Duodenal mucosa (tissue), 2 donors: ENCODE results near the gene MAPK8IP1.
A peak's percentile ranks its signal among the peaks of the same experiment; 100 is the strongest.

Experiments used
- H3K27ac ChIP-seq: one replicate; pipeline ENCODE4 v1.7.0; 2013; ENCODE audit warnings: low read depth, low read length
- H3K27me3 ChIP-seq, 2 donors: one replicate each; pipeline ENCODE4 v1.7.0; 2013; ENCODE audit warnings: low read length in 2 of 2, control low read depth in 1 of 2; ENCODE audit not compliant: insufficient read depth in 2 of 2, control insufficient read depth in 1 of 2
- H3K36me3 ChIP-seq, 2 donors: one replicate each; pipeline ENCODE4 v1.7.0; 2013; ENCODE audit warnings: low read length in 2 of 2, control low read depth in 1 of 2; ENCODE audit not compliant: insufficient read depth in 2 of 2, control insufficient read depth in 1 of 2
- H3K4me1 ChIP-seq, 2 donors: one replicate each; pipeline ENCODE4 v1.7.0; 2013; ENCODE audit warnings: low read length in 2 of 2, control low read depth in 1 of 2; ENCODE audit not compliant: insufficient read depth in 2 of 2, control insufficient read depth in 1 of 2
- H3K4me3 ChIP-seq, 2 donors: one replicate each; pipeline ENCODE4 v1.7.0; 2013; ENCODE audit warnings: low read length in 2 of 2, low read depth in 1 of 2
- H3K9ac ChIP-seq, 2 donors: one replicate each; pipeline ENCODE4 v1.7.0; 2013; ENCODE audit warnings: low read length in 2 of 2, low read depth in 1 of 2
- H3K9me3 ChIP-seq, 2 donors: one replicate each; pipeline ENCODE4 v1.7.0; 2013; ENCODE audit warnings: low read length in 2 of 2, control low read depth in 1 of 2; ENCODE audit not compliant: control insufficient read depth in 1 of 2

Gene MAPK8IP1

GRCh38 chr11:45926001-45926401 is 40.5 kb downstream of the MAPK8IP1 start:
- Histone ChIP-seq H3K36me3 (no peaks in the 10 kb centered on the region), H3K27me3 (peaks cover 7 to 10% of the 10 kb centered on the region in 2 donors), H3K4me3 (no peak overlapping the region), H3K9ac (no peak overlapping the region), H3K4me1 (peaks cover 12 to 25% of the 10 kb centered on the region in 2 donors), H3K27ac (no peak overlapping the region), H3K9me3 (no peaks in the 10 kb centered on the region)

- no peak overlapping the region for H3K27ac ChIP-seq
These were observed 41.3 kb downstream of the MAPK8IP1 start for GRCh38 chr11:45926536-45927331.

DNA sequence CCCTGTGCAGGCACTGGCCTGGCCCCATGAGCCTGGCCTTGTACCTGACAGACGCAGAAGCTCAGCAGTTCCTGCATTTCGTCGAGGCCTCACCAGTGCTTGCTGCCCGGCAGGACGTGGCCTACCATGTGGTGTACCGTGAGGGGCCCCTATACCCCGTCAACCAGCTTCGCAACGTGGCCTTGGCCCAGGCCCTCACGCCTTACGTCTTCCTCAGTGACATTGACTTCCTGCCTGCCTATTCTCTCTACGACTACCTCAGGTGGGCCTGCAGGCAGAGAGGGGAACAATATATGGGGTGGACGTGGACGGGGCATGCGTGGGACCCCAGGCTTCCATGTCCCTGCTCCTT is 41.9 kb downstream of the MAPK8IP1 start:
- H3K27me3 ChIP-seq: peaks cover 7 to 10% of the 10 kb centered on the region in 2 donors
- no peak overlapping the region for H3K4me3 ChIP-seq
- peaks cover 0 to 9% of the 10 kb centered on the region in 2 donors for H3K36me3 ChIP-seq
- H3K9ac ChIP-seq: no peak overlapping the region
- no peaks in the 10 kb centered on the region for H3K9me3 ChIP-seq
- peaks cover 12 to 19% of the 10 kb centered on the region in 2 donors for H3K4me1 ChIP-seq
- H3K27ac ChIP-seq: no peak overlapping the region

More at GRCh38 chr11:45926536-45927331, 41.3 kb downstream of the MAPK8IP1 start:
- Histone ChIP-seq H3K9ac (no peak overlapping the region), H3K36me3 (peaks cover 0 to 3% of the 10 kb centered on the region in 2 donors), H3K9me3 (no peaks in the 10 kb centered on the region), H3K4me3 (no peak overlapping the region), H3K27me3 (peaks cover 7 to 10% of the 10 kb centered on the region in 2 donors), H3K4me1 (peaks cover 12 to 24% of the 10 kb centered on the region in 2 donors)

DNA sequence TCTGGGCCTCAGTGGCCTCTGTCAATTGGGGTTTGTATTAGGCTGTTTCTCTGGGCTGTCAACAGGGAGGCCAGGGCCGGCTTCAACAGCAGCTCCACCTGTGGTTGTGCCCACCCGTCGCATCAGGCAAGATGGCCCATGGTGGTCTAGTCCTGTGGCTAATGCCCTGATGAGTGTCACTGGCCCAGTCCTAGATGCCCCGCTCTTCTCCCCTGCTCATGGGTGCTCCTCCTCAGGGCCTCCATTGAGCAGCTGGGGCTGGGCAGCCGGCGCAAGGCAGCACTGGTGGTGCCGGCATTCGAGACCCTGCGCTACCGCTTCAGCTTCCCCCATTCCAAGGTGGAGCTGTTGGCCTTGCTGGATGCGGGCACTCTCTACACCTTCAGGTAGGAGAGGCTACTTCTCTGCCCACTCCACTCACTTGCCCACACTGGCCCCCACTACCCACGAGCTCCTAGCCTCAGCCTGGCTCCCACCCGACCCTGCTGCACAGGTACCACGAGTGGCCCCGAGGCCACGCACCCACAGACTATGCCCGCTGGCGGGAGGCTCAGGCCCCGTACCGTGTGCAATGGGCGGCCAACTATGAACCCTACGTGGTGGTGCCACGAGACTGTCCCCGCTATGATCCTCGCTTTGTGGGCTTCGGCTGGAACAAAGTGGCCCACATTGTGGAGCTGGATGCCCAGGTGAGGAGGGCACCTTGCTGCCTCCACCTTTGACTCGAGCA is 42.4 kb downstream of the MAPK8IP1 start:
- no peak overlapping the region for H3K27ac ChIP-seq
- H3K9me3 ChIP-seq: no peaks in the 10 kb centered on the region
- H3K36me3 ChIP-seq: peaks cover 0 to 10% of the 10 kb centered on the region in 2 donors
- H3K27me3 ChIP-seq: peaks cover 6 to 7% of the 10 kb centered on the region in 2 donors
- H3K4me1 ChIP-seq: peaks cover 12 to 18% of the 10 kb centered on the region in 2 donors
- no peak overlapping the region for H3K9ac ChIP-seq
- no peak overlapping the region for H3K4me3 ChIP-seq

GRCh38 chr11:45928535-45929215 is 43.2 kb downstream of the MAPK8IP1 start:
- no peak overlapping the region for H3K4me3 ChIP-seq
- no peaks in the 10 kb centered on the region for H3K27me3 ChIP-seq
- no peak overlapping the region for H3K9ac ChIP-seq
- no peaks in the 10 kb centered on the region for H3K9me3 ChIP-seq
- peaks cover 12 to 14% of the 10 kb centered on the region in 2 donors for H3K4me1 ChIP-seq
- H3K27ac ChIP-seq: no peak overlapping the region
- H3K36me3 ChIP-seq: peaks cover 2 to 18% of the 10 kb centered on the region in 2 donors

DNA sequence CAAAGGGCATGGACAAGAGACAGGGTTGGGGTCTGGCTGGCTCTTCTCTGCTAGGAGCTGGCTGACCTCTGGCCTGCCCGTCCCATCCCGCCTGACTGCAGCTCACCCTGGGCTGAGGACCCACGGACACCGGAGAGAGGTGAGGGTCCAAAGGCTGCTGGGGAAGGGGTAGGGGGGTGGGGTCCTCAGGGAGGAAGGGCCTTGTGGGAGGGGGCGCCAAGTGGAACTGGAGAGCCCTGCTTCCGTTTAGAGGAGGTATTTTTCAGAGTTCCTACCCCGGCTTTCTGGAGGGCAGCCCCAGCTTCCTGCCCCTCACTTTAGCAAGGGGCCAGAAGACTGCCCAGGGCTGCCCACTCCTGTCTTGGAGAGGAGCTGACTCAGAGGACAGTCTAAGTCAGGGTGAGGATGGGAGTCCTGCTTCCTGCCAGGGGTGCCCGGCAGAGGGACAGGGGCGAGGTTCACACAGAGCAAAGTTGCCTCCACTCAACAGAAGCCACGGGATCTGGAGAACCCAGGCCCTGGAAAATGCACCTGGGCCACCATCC is 44.1 kb downstream of the MAPK8IP1 start:
- no peaks in the 10 kb centered on the region for H3K27me3 ChIP-seq
- no peak overlapping the region for H3K27ac ChIP-seq
- H3K4me3 ChIP-seq: no peak overlapping the region
- peaks cover 12 to 14% of the 10 kb centered on the region in 2 donors for H3K4me1 ChIP-seq
- H3K9me3 ChIP-seq: no peaks in the 10 kb centered on the region
- peak overlapping the region in 1 of 2 donors; percentile 7 for H3K9ac ChIP-seq
- H3K36me3 ChIP-seq: peaks cover 9 to 26% of the 10 kb centered on the region in 2 donors

DNA sequence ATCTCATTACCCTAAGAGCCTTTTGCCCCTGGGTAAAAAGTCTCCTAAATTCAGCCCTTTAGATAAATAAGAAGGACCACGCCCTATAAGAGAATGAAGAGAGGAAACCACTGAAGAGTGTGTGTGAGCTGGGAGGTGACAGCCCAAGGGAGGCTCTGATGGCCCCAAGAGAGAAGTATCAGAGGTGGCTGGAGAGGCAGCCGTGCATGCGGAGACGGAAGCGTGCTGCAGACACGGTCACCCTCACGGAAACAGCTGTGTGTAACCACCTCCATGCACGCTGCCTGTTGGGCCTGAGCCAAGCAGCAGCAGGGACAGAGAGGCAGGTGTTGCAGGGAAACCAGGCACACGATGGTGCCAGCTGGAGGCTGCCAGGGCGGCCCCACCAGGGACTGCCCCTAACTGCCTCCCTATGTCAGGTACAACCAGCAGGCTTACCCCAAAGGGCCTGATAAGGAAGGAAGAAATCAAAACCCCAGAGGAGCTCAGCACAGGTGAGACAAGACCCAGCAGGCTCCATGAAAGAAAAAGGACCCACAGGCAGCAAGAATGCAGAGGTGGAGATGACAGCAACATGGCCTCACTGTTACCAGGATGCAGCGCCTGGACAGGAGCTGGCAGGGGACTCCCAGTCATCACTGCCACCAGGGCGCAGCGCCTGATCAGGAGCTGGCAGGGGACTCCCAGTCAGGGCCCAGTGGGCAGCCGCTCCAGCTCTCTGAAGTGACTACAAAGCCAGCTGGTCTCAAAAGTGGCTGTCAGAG is 44.8 kb downstream of the MAPK8IP1 start:
- H3K27me3 ChIP-seq: no peaks in the 10 kb centered on the region
- H3K4me3 ChIP-seq: no peak overlapping the region
- H3K9ac ChIP-seq: peak overlapping the region in 1 of 2 donors; percentile 7
- H3K27ac ChIP-seq: no peak overlapping the region
- H3K9me3 ChIP-seq: no peaks in the 10 kb centered on the region
- peaks cover 12 to 14% of the 10 kb centered on the region in 2 donors for H3K4me1 ChIP-seq
- H3K36me3 ChIP-seq: peaks cover 16 to 33% of the 10 kb centered on the region in 2 donors

DNA sequence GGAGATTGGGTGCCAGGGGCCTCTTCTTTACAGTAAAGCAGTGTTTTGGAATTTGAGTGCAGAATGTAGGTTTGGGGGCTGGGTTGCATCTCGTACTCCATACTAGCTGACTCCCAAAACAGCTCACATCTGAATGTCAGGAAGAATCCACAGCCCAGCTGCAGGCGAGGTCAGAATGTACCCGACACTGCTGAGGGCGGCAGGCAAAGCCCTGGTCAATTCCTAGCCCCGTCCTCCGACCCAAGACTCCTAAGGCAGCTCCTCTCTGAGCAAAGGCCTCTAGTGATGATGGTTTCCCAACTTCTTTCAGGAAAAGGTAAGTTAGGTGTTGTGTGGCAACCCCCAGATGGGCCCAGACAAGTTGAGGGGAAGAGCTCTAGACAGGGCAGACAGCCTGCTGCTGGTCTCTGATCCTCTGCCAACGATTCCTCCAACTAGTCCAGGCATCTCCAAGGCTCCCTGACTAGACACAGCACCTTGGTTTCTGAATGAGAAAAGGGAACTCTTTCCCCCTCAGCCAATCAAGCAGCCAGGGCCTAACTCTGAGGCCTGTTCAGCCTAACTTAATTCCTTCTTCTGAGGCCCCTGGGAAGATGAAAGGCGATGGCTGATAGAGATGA is 45.6 kb downstream of the MAPK8IP1 start:
- peaks cover 12 to 14% of the 10 kb centered on the region in 2 donors for H3K4me1 ChIP-seq
- no peaks in the 10 kb centered on the region for H3K27me3 ChIP-seq
- no peak overlapping the region for H3K27ac ChIP-seq
- no peak overlapping the region for H3K4me3 ChIP-seq
- peaks cover 18 to 40% of the 10 kb centered on the region in 2 donors for H3K36me3 ChIP-seq
- H3K9ac ChIP-seq: no peak overlapping the region
- H3K9me3 ChIP-seq: no peaks in the 10 kb centered on the region

- Histone ChIP-seq H3K9me3 (no peaks in the 10 kb centered on the region), H3K4me1 (peaks cover 12 to 14% of the 10 kb centered on the region in 2 donors), H3K27me3 (no peaks in the 10 kb centered on the region), H3K4me3 (no peak overlapping the region), H3K9ac (no peak overlapping the region), H3K27ac (no peak overlapping the region), H3K36me3 (peaks cover 18 to 40% of the 10 kb centered on the region in 2 donors)
These were observed 46.3 kb downstream of the MAPK8IP1 start for GRCh38 chr11:45931739-45932138.
